Liver (tissue), 3 donors: Measurements from ENCODE around the gene CEPT1.

Source experiments
- GABPA ChIP-seq, 2 donors: IDR thresholded peaks in 1 of 2; conservative IDR thresholded peaks in 1 of 2; 2 replicates each; pipeline ENCODE4 v1.6.1; 2016; ENCODE audit warnings: antibody characterized with exemption in 2 of 2, mild to moderate bottlenecking in 1 of 2, moderate library complexity in 1 of 2
- HNF4G ChIP-seq: IDR thresholded peaks from 2 replicates; pipeline ENCODE4 v1.6.1; 2016; ENCODE audit warnings: antibody characterized with exemption
- JUND ChIP-seq, 2 donors: IDR thresholded peaks; 2 replicates each; pipeline ENCODE4 v1.6.1; 2016; ENCODE audit warnings: antibody characterized with exemption in 2 of 2
- RAD21 ChIP-seq, 2 donors: IDR thresholded peaks; 2 replicates each; pipeline ENCODE4 v1.6.1; 2016; ENCODE audit warnings: antibody characterized with exemption in 2 of 2, mild to moderate bottlenecking in 2 of 2
- TAF1 ChIP-seq: conservative IDR thresholded peaks from 2 replicates; pipeline ENCODE4 v1.6.1; 2016; ENCODE audit warnings: antibody characterized with exemption, mild to moderate bottlenecking
- YY1 ChIP-seq: IDR thresholded peaks from 2 replicates; pipeline ENCODE4 v1.6.1; 2016; ENCODE audit warnings: antibody characterized with exemption, mild to moderate bottlenecking
- TF ChIP-seq, protein P1 (sequence below): fragments of 150-350 bp; IDR thresholded peaks from 2 replicates; pipeline ENCODE4 v1.5.1; 2017; ENCODE audit warnings: improper control_type of control experiment, low read depth, low read length; ENCODE audit not compliant: missing input control
- TF ChIP-seq, protein P2 (sequence below): IDR thresholded peaks from 2 replicates; pipeline ENCODE4 v1.6.1; 2016; ENCODE audit warnings: antibody characterized with exemption
- TF ChIP-seq, protein P3 (sequence below): IDR thresholded peaks from 2 replicates; pipeline ENCODE4 v1.6.1; 2016; ENCODE audit warnings: antibody characterized with exemption
- TF ChIP-seq, protein P4 (sequence below): IDR thresholded peaks from 2 replicates; pipeline ENCODE4 v1.6.1; 2016; ENCODE audit warnings: antibody characterized with exemption, mild to moderate bottlenecking
- donor health status: healthy.
- donor health status: healthy.

DNA sequence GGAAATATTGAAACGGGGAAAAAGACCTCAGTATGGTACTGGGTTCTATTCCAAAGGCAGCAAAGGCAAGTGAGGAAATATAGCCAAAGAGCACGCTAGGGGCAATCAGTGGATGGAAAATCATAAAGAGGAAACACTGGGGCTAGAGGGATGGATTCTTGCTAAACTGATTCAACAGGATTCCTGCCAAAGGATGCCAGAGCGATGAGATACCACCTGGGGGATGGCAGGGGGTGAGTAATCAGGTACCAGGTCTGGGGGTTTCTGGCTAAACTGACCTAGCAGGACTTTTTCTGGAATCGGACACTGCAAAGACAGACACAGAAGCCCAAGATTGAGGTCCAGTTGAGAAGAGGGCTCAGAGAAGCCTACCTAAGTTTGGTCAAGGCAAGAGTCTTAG lies 94.2 kb downstream of the CEPT1 start:
- TF ChIP-seq HNF4G (no peak), GABPA (IDR thresholded peaks at IDR 0.05 in 1 of 2, conservative IDR thresholded peaks at IDR 0.05 in 1 of 2) (no peak), RAD21 (IDR thresholded peaks at IDR 0.05) (no peak), YY1 (no peak), TAF1 (no peak), JUND (IDR thresholded peaks at IDR 0.05) (no peak)
- TF ChIP-seq, protein P1, sequence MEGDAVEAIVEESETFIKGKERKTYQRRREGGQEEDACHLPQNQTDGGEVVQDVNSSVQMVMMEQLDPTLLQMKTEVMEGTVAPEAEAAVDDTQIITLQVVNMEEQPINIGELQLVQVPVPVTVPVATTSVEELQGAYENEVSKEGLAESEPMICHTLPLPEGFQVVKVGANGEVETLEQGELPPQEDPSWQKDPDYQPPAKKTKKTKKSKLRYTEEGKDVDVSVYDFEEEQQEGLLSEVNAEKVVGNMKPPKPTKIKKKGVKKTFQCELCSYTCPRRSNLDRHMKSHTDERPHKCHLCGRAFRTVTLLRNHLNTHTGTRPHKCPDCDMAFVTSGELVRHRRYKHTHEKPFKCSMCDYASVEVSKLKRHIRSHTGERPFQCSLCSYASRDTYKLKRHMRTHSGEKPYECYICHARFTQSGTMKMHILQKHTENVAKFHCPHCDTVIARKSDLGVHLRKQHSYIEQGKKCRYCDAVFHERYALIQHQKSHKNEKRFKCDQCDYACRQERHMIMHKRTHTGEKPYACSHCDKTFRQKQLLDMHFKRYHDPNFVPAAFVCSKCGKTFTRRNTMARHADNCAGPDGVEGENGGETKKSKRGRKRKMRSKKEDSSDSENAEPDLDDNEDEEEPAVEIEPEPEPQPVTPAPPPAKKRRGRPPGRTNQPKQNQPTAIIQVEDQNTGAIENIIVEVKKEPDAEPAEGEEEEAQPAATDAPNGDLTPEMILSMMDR = no peak
- TF ChIP-seq, protein P2, sequence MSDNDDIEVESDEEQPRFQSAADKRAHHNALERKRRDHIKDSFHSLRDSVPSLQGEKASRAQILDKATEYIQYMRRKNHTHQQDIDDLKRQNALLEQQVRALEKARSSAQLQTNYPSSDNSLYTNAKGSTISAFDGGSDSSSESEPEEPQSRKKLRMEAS = no peak
- TF ChIP-seq, protein P3, sequence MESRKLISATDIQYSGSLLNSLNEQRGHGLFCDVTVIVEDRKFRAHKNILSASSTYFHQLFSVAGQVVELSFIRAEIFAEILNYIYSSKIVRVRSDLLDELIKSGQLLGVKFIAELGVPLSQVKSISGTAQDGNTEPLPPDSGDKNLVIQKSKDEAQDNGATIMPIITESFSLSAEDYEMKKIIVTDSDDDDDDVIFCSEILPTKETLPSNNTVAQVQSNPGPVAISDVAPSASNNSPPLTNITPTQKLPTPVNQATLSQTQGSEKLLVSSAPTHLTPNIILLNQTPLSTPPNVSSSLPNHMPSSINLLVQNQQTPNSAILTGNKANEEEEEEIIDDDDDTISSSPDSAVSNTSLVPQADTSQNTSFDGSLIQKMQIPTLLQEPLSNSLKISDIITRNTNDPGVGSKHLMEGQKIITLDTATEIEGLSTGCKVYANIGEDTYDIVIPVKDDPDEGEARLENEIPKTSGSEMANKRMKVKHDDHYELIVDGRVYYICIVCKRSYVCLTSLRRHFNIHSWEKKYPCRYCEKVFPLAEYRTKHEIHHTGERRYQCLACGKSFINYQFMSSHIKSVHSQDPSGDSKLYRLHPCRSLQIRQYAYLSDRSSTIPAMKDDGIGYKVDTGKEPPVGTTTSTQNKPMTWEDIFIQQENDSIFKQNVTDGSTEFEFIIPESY = no peak
- TF ChIP-seq, protein P4, sequence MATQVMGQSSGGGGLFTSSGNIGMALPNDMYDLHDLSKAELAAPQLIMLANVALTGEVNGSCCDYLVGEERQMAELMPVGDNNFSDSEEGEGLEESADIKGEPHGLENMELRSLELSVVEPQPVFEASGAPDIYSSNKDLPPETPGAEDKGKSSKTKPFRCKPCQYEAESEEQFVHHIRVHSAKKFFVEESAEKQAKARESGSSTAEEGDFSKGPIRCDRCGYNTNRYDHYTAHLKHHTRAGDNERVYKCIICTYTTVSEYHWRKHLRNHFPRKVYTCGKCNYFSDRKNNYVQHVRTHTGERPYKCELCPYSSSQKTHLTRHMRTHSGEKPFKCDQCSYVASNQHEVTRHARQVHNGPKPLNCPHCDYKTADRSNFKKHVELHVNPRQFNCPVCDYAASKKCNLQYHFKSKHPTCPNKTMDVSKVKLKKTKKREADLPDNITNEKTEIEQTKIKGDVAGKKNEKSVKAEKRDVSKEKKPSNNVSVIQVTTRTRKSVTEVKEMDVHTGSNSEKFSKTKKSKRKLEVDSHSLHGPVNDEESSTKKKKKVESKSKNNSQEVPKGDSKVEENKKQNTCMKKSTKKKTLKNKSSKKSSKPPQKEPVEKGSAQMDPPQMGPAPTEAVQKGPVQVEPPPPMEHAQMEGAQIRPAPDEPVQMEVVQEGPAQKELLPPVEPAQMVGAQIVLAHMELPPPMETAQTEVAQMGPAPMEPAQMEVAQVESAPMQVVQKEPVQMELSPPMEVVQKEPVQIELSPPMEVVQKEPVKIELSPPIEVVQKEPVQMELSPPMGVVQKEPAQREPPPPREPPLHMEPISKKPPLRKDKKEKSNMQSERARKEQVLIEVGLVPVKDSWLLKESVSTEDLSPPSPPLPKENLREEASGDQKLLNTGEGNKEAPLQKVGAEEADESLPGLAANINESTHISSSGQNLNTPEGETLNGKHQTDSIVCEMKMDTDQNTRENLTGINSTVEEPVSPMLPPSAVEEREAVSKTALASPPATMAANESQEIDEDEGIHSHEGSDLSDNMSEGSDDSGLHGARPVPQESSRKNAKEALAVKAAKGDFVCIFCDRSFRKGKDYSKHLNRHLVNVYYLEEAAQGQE = no peak
